ENCODE results near the gene C4B.

Gene C4B

GRCh38 chr6:32082478-32082877 is 67.9 kb downstream of the C4B start:
- DNase-seq (ENCODE audit: low read depth): no peak

- DNase-seq (ENCODE audit: low read depth): peak; percentile 81
These were observed 68.3 kb downstream of the C4B start for GRCh38 chr6:32082935-32083334.

- no peak for DNase-seq (ENCODE audit: low read depth)
These were observed 69.5 kb downstream of the C4B start for GRCh38 chr6:32083812-32084768.

GRCh38 chr6:32084780-32085179 is 70.2 kb downstream of the C4B start:
- no peak for DNase-seq (ENCODE audit: low read depth)

Measured in iris pigment epithelial cell (primary cell).